Right atrium auricular region (tissue), 2 donors: Measurements from ENCODE around the gene CMTM4. TPM values are rescaled to one million over a fixed set of nuclear protein-coding genes. Genes with fewer than 3 reads are reported as not detected.
A peak's percentile ranks its signal among the peaks of the same experiment; 100 is the strongest.

Experiments
- DNase-seq: peaks from one replicate; pipeline ENCODE4 v3.0.0-alpha.2; 2019; ENCODE audit warnings: low spot score
- H3K27ac ChIP-seq, 2 donors: fragments of 200-600 bp; sonication (generic); 1 replicate in 1 of 2; 2 replicates in 1 of 2; pipeline ENCODE4 v1.5.1; 2016 to 2019
- H3K27me3 ChIP-seq, 2 donors: fragments of 200-600 bp; sonication (generic); one replicate each; pipeline versions ENCODE4 v1.5.1 to v1.6.0; 2017 to 2019
- H3K36me3 ChIP-seq: fragments of 200-600 bp; sonication (generic); one replicate; pipeline ENCODE4 v1.5.1; 2016
- H3K4me1 ChIP-seq, 2 donors: fragments of 200-600 bp; sonication (generic); one replicate each; pipeline versions ENCODE4 v1.5.1 to v1.6.0; 2017 to 2019
- H3K4me3 ChIP-seq, 2 donors: fragments of 200-600 bp; sonication (generic); 1 replicate in 1 of 2; 2 replicates in 1 of 2; pipeline ENCODE4 v1.5.1; 2017 to 2019; ENCODE audit warnings: mild to moderate bottlenecking in 1 of 2, moderate library complexity in 1 of 2
- H3K9me3 ChIP-seq, 2 donors: fragments of 200-600 bp; sonication (generic); one replicate each; pipeline ENCODE4 v1.5.1; 2019
- total RNA-seq, 2 donors: library from RNA; depleted of rRNA; stranded (reverse); fragments of >200 nt; gene quantifications; one replicate each; pipeline ENCODE4 v1.1.0, GENCODE V29; 2016
- TF ChIP-seq, protein P1 (sequence below), 2 donors: fragments of 200-600 bp; sonication (generic); IDR thresholded peaks; one replicate each; pipeline ENCODE4 v1.5.1; 2019; ENCODE audit warnings: antibody characterized with exemption in 2 of 2

Gene CMTM4
- total RNA-seq, 2 donors from 2014 or later: 7.5 to 15.2 TPM

DNA sequence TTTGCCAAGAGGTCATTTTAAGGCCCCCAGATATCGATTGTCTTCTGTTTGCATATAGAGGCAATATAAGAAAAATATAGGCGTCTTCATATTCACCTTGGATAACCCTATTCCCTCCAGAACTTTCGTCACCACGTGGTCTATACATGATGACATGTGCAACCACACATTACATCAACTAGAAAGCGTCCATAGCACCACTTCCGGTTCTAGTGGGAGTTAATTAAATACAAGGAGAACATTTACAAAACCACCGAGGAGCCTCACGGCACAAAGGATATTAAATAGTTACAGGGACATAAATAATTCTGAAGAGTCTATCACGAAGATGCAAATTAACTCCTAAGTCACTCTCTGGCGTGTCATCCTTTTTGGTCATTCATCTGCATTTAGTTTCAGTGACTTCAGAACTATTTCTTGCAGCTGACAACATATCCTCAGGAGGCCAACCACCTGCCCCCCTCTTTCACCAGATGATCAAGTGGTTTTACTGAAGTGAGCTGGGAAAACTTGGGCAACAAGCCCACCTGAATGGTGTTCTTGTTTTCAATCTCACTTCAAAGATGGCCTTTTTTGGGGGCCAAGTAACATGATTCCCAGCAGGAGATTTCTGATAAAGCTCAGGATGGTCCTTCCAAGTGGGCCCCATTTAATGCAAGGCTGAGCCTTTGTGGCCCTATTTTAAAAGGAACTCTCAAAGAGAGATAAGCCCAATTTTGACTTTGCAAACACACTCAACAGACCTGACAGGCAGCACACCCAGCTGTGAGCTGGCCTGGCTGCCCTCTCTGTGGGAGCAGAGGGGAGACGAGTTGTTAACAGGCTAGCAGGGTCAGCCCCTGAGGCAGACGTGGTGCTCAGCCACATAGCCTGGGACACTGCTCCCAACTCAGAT is 76.8 kb downstream of the CMTM4 start:
- Histone ChIP-seq H3K9me3 (no peaks in the 10 kb centered on the region), H3K4me3 (no peak overlapping the region)

DNA sequence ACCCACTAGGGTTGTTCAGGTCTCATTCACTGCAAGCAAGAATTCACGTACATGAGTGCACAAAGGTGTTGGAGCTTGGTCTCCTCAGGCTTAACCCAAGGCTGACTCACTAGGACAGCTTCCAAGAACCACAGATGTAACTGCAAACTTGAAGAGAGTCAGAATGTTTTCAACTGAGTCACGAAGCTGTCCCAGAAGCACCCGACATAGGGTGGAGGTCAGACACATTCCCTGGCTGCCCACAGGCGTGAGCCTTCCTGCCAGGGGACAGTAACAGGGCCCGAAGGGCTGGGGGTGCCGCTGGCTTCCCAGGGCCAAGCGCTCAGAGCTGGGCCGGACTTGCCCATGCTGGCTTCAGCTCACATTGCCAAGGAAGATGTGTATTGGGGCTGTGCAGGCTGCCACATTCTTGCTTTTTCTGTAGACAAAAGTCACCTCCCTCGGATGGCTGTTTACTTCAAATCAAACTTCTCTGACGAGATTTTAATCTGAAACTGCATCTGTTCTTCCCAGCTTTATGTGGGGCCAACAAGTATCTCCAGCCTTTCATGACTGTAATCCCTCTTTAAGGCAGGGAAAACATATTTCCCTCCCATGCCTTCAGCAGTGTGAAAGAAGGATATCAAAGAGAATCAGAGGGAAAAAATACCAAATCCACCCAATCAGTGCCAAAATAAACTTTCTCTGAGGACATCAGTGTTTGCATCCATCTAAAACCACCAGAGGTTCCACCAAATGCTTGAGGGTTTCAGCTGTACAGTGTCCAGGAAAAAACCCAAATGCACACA is 77.8 kb downstream of the CMTM4 start:
- H3K27me3 ChIP-seq: no peaks in the 10 kb centered on the region
- H3K36me3 ChIP-seq: peaks cover 3% of the 10 kb centered on the region
- H3K4me1 ChIP-seq: peaks cover 0 to 5% of the 10 kb centered on the region in 2 donors
- TF ChIP-seq, protein P1, sequence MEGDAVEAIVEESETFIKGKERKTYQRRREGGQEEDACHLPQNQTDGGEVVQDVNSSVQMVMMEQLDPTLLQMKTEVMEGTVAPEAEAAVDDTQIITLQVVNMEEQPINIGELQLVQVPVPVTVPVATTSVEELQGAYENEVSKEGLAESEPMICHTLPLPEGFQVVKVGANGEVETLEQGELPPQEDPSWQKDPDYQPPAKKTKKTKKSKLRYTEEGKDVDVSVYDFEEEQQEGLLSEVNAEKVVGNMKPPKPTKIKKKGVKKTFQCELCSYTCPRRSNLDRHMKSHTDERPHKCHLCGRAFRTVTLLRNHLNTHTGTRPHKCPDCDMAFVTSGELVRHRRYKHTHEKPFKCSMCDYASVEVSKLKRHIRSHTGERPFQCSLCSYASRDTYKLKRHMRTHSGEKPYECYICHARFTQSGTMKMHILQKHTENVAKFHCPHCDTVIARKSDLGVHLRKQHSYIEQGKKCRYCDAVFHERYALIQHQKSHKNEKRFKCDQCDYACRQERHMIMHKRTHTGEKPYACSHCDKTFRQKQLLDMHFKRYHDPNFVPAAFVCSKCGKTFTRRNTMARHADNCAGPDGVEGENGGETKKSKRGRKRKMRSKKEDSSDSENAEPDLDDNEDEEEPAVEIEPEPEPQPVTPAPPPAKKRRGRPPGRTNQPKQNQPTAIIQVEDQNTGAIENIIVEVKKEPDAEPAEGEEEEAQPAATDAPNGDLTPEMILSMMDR (IDR thresholded peaks at IDR 0.05): no peak
- no peaks in the 10 kb centered on the region for H3K9me3 ChIP-seq
- peak overlapping the region in 1 of 2 donors; percentile 51 for H3K27ac ChIP-seq
- H3K4me3 ChIP-seq: no peak overlapping the region
- no peak for DNase-seq

More for the DNA sequence above, 76.8 kb downstream of the CMTM4 start:
- TF ChIP-seq, protein P1 (IDR thresholded peaks at IDR 0.05): no peak
- H3K27ac ChIP-seq: no peak overlapping the region
- no peaks in the 10 kb centered on the region for H3K36me3 ChIP-seq
- peaks cover 0 to 5% of the 10 kb centered on the region in 2 donors for H3K4me1 ChIP-seq
- no peak for DNase-seq
- no peaks in the 10 kb centered on the region for H3K27me3 ChIP-seq

DNA sequence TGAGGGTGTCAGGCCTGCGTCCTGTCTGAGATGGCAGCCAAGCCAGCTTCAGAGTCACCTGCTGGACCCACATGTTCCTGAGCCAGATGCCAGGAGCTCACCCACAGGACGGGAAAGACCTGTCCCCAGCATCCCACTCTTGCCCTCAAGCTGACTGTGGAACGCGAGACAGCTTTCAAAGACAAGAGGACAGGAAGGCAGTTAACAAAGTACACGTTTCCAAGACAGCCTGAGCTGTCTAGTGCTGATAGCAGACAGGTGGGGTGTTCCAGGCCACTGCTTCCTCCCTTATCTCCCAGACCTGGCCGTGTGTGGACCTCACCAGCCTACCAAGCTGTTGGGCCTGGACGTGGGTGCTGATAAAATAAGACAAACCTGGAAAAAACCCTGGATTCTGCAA is 78.8 kb downstream of the CMTM4 start:
- H3K4me1 ChIP-seq: peaks cover 0 to 5% of the 10 kb centered on the region in 2 donors
- no peak overlapping the region for H3K4me3 ChIP-seq
- no peak for DNase-seq
- H3K27me3 ChIP-seq: no peaks in the 10 kb centered on the region
- H3K27ac ChIP-seq: no peak overlapping the region
- H3K9me3 ChIP-seq: no peaks in the 10 kb centered on the region
- TF ChIP-seq, protein P1 (IDR thresholded peaks at IDR 0.05): no peak
- peaks cover 12% of the 10 kb centered on the region for H3K36me3 ChIP-seq

DNA sequence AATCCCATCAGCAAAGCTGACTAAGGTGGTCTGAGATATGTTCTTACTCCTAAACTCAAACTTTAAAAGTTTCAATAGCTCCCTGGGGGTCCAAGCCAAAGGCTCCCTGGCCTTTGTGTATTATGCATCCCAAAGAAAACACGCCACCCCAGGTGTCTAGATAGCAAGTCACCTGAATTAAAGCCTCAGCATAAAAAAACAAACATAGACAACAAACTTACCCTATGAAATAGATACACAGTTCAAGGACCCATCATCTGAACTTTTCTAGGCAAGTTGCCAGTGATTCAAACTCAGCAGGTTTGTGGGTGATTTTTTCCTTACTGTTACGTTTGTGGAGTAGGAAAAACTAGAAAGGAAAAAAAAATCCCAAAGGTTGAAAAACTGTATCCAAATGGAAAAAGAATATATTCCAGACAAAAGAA is 79.5 kb downstream of the CMTM4 start:
- TF ChIP-seq, protein P1 (IDR thresholded peaks at IDR 0.05): no peak
- DNase-seq: no peak
- Histone ChIP-seq H3K27ac (no peak overlapping the region), H3K4me1 (peaks cover 0 to 5% of the 10 kb centered on the region in 2 donors), H3K36me3 (peaks cover 19% of the 10 kb centered on the region), H3K9me3 (no peaks in the 10 kb centered on the region), H3K4me3 (no peak overlapping the region), H3K27me3 (no peaks in the 10 kb centered on the region)

DNA sequence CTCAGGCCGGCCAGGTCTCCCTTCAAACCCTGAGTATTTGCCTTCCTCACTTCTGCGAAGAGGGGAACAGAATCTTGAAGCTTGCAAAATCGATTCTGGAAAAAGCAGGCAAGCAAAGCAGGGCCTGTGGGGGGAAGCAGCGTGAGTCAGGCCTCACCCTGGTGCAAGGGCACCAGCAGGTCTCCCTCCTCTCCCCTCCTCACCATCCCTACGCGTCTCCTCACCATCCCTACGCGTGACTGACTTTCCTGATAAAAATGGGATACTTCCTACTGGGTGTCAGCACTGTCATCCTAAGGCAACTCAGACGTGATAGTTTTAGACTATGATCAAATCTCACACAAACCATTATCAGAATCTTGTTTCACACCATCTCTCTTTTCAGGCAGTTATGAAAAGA is 80.0 kb downstream of the CMTM4 start:
- Histone ChIP-seq H3K4me1 (peaks cover 0 to 5% of the 10 kb centered on the region in 2 donors), H3K4me3 (no peak overlapping the region), H3K9me3 (no peaks in the 10 kb centered on the region), H3K36me3 (peaks cover 24% of the 10 kb centered on the region), H3K27ac (no peak overlapping the region), H3K27me3 (no peaks in the 10 kb centered on the region)
- TF ChIP-seq, protein P1 (IDR thresholded peaks at IDR 0.05): no peak
- DNase-seq: no peak
